Upper lobe of left lung (tissue), 6 donors: Measurements from ENCODE around the gene OR51Q1. TPM values are rescaled to one million over a fixed set of nuclear protein-coding genes. Genes with fewer than 3 reads are reported as not detected.

Experiments used
- ATAC-seq, 2 donors: fragments of 200-7000 bp; cut with Tn5 transposase; one replicate each; pipeline ENCODE4 v1.9.1; 2022; ENCODE audit warnings: mild to moderate bottlenecking in 2 of 2, moderate library complexity in 2 of 2; ENCODE audit not compliant: low FRiP score in 2 of 2
- DNase-seq, 2 donors: peaks; one replicate each; pipeline ENCODE4 v3.0.0-alpha.2; 2019 to 2020
- H3K27ac ChIP-seq, 4 donors: fragments of 200-600 bp; sonication (generic); one replicate each; pipeline ENCODE4 v1.5.1; 2016 to 2019
- H3K27me3 ChIP-seq, 4 donors: fragments of 200-600 bp; sonication (generic); one replicate each; pipeline ENCODE4 v1.5.1; 2017 to 2019
- H3K36me3 ChIP-seq, 4 donors: fragments of 200-600 bp; sonication (generic); one replicate each; pipeline ENCODE4 v1.5.1; 2016 to 2019
- H3K4me1 ChIP-seq, 4 donors: fragments of 200-600 bp; sonication (generic); one replicate each; pipeline ENCODE4 v1.5.1; 2018 to 2019
- H3K4me3 ChIP-seq, 4 donors: fragments of 200-600 bp; sonication (generic); one replicate each; pipeline ENCODE4 v1.5.1; 2017 to 2019; ENCODE audit warnings: mild to moderate bottlenecking in 2 of 4, moderate library complexity in 1 of 4
- H3K9me3 ChIP-seq, 4 donors: fragments of 200-600 bp; sonication (generic); one replicate each; pipeline ENCODE4 v1.5.1; 2018 to 2019
- CTCF ChIP-seq, 6 experiments: fragments of 450-650 bp in 4 of 6; fragments of 200-600 bp in 2 of 6; sonication (generic) in 2 of 6; IDR thresholded peaks; one replicate each; pipeline ENCODE4 v1.5.1; 2016 to 2019; ENCODE audit warnings: antibody characterized with exemption in 6 of 6
- EP300 ChIP-seq, 4 donors: sonication (generic); formaldehyde crosslinking; IDR thresholded peaks; one replicate each; pipeline ENCODE4 v1.5.1; 2017; ENCODE audit warnings: antibody characterized with exemption in 4 of 4, control low read depth in 2 of 4
- POLR2A ChIP-seq, 4 donors: fragments of 450-650 bp; IDR thresholded peaks; one replicate each; pipeline ENCODE4 v1.5.1; 2016 to 2017; ENCODE audit warnings: antibody characterized with exemption in 4 of 4, mild to moderate bottlenecking in 2 of 4
- POLR2AphosphoS5 ChIP-seq, 2 donors: sonication (generic); formaldehyde crosslinking; IDR thresholded peaks; one replicate each; pipeline ENCODE4 v1.5.1; 2017; ENCODE audit warnings: antibody characterized with exemption in 2 of 2
- WGBS, 2 donors: methylation state at CpG; one replicate each; pipeline ENCODE4 v1.1.5; 2017 to 2018; 5-methylcytosine and 5-hydroxymethylcytosine counted together
- total RNA-seq, 6 donors: library from RNA; depleted of rRNA in 4 of 6; stranded (reverse); fragments of >200 nt in 4 of 6; gene quantifications; one replicate each; pipeline versions ENCODE4 v1.1.0 to v1.2.1, GENCODE V29; 2016 to 2021
- donor health status: DM: no; HTN: no; CAD: no; lungs with moderate emphysema.
- donor health status: DM: no; HTN: yes; CAD: no; lungs with severe emphysema.

The OR51Q1 gene
- total RNA-seq, 6 donors from 2014 or later: not detected

DNA sequence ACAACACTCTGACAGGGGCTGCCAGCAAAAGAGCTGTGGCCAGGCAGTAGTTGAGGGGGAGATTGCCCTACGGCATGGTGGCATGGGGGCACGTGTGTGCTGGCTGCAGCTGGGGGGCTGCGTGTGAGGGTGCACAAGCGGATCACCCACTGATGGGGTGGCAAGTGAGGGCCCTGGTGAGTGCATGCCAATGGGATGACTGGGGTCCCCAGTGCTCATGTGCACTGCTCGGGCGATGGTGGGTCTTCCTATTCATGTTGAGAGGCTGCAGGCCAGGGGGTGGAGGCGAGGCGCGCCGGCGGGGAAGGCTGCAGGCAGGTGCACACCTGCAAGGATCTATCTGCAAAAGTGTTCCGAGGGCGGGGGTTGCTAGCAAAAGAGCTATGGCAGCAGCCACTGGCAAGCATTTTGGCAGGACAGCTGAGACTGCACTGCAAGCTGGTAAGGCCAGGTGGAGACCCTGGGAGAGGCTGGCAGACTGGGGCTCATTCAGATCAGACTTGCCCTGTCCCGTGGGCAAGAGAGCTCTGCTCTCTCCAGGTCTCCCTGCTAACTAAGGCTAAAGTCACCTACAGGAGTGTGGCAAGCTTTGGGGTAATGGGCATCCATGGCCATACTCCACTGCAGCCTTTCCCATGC, 39.2 kb downstream of the OR51Q1 start:
- DNase-seq (peak in 1 of 2 donors; percentile 65), ATAC-seq (peak; percentile 26 to 74)
- no peaks in the 10 kb centered on the region for H3K36me3 ChIP-seq
- TF ChIP-seq POLR2A (IDR thresholded peaks at IDR 0.05): no peak
- TF ChIP-seq CTCF (IDR thresholded peaks at IDR 0.05): no peak
- TF ChIP-seq EP300 (IDR thresholded peaks at IDR 0.05): no peak
- TF ChIP-seq POLR2AphosphoS5 (IDR thresholded peaks at IDR 0.05): no peak
- H3K4me1 ChIP-seq: no peaks in the 10 kb centered on the region
- H3K27ac ChIP-seq: no peak overlapping the region
- no peaks in the 10 kb centered on the region for H3K27me3 ChIP-seq
- no peak overlapping the region for H3K4me3 ChIP-seq
- 90 to 95% methylated on average over 12 to 13 of the region's 14 CpGs for WGBS, 2 donors
- no peaks in the 10 kb centered on the region for H3K9me3 ChIP-seq

GRCh38 chr11:5467527-5467926, 45.6 kb downstream of the OR51Q1 start:
- no peak overlapping the region for H3K27ac ChIP-seq
- TF ChIP-seq POLR2AphosphoS5 (IDR thresholded peaks at IDR 0.05) (no peak), CTCF (IDR thresholded peaks at IDR 0.05) (no peak)
- H3K9me3 ChIP-seq: no peaks in the 10 kb centered on the region
- DNase-seq: no peak
- WGBS, 2 donors: 39 to 57% methylated on average over 2 of the region's 2 CpGs
- H3K4me3 ChIP-seq: no peak overlapping the region
- no peak for ATAC-seq
- no peaks in the 10 kb centered on the region for H3K27me3 ChIP-seq
- H3K4me1 ChIP-seq: no peaks in the 10 kb centered on the region
- no peaks in the 10 kb centered on the region for H3K36me3 ChIP-seq

Other genes with a start within 250 kb of the OR51Q1 start
- not detected for gene OR51V1, start 221.4 kb upstream of the OR51Q1 start, total RNA-seq
- gene HBB, start 195.0 kb upstream of the OR51Q1 start, total RNA-seq: 1,000 to 10,000 TPM in 2 of 6 donors, 100 to 1,000 TPM in 2, 10 to 100 TPM in 2; 26.2 to 1,949 (median 399) TPM
- gene HBD, start 187.6 kb upstream of the OR51Q1 start, total RNA-seq: 1 to 10 TPM in 1 of 6 donors, not detected in 5; 7.2 TPM
- gene HBG1, start 172.3 kb upstream of the OR51Q1 start, total RNA-seq: 1 to 10 TPM in 2 of 6 donors, not detected in 4; 2.9 to 4.6 TPM
- 10 to 100 TPM in 1 of 6 donors, 1 to 10 TPM in 1, not detected in 4; 10.0 to 15.8 TPM for gene HBG2, start 167.3 kb upstream of the OR51Q1 start, total RNA-seq
- gene HBE1, start 152.2 kb upstream of the OR51Q1 start, total RNA-seq: 1 to 10 TPM in 2 of 6 donors, not detected in 4; 2.5 to 3.0 TPM
- gene OR51B4, start 120.2 kb upstream of the OR51Q1 start, total RNA-seq: under 1 TPM in 1 of 6 donors, not detected in 5; 0.27 TPM
- gene OR51B2, start 97.8 kb upstream of the OR51Q1 start, total RNA-seq: 1 to 10 TPM in 1 of 6 donors, not detected in 5; 1.2 TPM
- 1 to 10 TPM in 1 of 6 donors, under 1 TPM in 2, not detected in 3; 0.26 to 2.0 (median 0.30) TPM for gene OR51B5, start 78.6 kb upstream of the OR51Q1 start, total RNA-seq
- not detected for gene OR51B6, start 70.6 kb upstream of the OR51Q1 start, total RNA-seq
- gene OR51M1, start 38.3 kb upstream of the OR51Q1 start, total RNA-seq: not detected
- gene OR51I1, start 19.4 kb downstream of the OR51Q1 start, total RNA-seq: under 1 TPM in 1 of 6 donors, not detected in 5; 0.76 TPM
- not detected for gene OR51I2, start 27.2 kb downstream of the OR51Q1 start, total RNA-seq
- gene OR52D1, start 66.6 kb downstream of the OR51Q1 start, total RNA-seq: not detected
- gene UBQLN3, start 87.8 kb downstream of the OR51Q1 start, total RNA-seq: 1 to 10 TPM in 2 of 6 donors, under 1 TPM in 4; 0.29 to 2.0 (median 0.72) TPM
- 1 to 10 TPM in 3 of 6 donors, under 1 TPM in 3; 0.26 to 5.2 (median 1.3) TPM for gene UBQLNL, start 94.6 kb downstream of the OR51Q1 start, total RNA-seq
- gene OR52H1, start 126.4 kb downstream of the OR51Q1 start, total RNA-seq: under 1 TPM in 2 of 6 donors, not detected in 4; 0.24 to 0.55 TPM
- gene OR52B6, start 158.8 kb downstream of the OR51Q1 start, total RNA-seq: not detected
- gene TRIM6, start 174.5 kb downstream of the OR51Q1 start, total RNA-seq: 1 to 10 TPM; 1.0 to 8.8 (median 2.1) TPM
- gene TRIM34, start 202.9 kb downstream of the OR51Q1 start, total RNA-seq: 10 to 100 TPM in 2 of 6 donors, 1 to 10 TPM in 4; 5.8 to 15.0 (median 8.4) TPM